Stomach (tissue), 9 donors: ENCODE data around the gene LDLR. TPM values are rescaled to one million over a fixed set of nuclear protein-coding genes. Genes with fewer than 3 reads are reported as not detected.
"Not testable (repeated sequence)": the region's sequence is repeated elsewhere in the genome, so short reads cannot be mapped to it uniquely, and the experiment has no call there.

Source experiments
- DNase-seq, 2 donors: peaks; one replicate each; pipeline versions ENCODE4 v3.0.0 to v3.0.0-alpha.2; 2013 to 2019
- H3K27ac ChIP-seq, 5 donors: fragments of 200-600 bp in 4 of 5; sonication (generic) in 4 of 5; one replicate each; pipeline ENCODE4 v1.5.1; 2013 to 2019; ENCODE audit warnings: mild to moderate bottlenecking in 1 of 5, moderate library complexity in 1 of 5
- H3K27me3 ChIP-seq, 3 donors: fragments of 200-600 bp; sonication (generic); one replicate each; pipeline ENCODE4 v1.5.1; 2017 to 2019; ENCODE audit warnings: mixed run types in 1 of 3
- H3K36me3 ChIP-seq, 4 donors: fragments of 200-600 bp; sonication (generic); 1 replicate in 3 of 4; 2 replicates in 1 of 4; pipeline ENCODE4 v1.5.1; 2016 to 2019
- H3K4me1 ChIP-seq, 4 donors: fragments of 200-600 bp; sonication (generic); one replicate each; pipeline ENCODE4 v1.5.1; 2016 to 2019
- H3K4me3 ChIP-seq, 4 donors: fragments of 200-600 bp; sonication (generic) in 3 of 4; one replicate each; pipeline ENCODE4 v1.5.1; 2016 to 2019; ENCODE audit warnings: mild to moderate bottlenecking in 1 of 4
- H3K9me3 ChIP-seq, 4 donors: fragments of 200-600 bp; sonication (generic); one replicate each; pipeline ENCODE4 v1.5.1; 2016 to 2019
- CTCF ChIP-seq, 7 experiments: fragments of 450-650 bp in 4 of 7; fragments of 200-600 bp in 3 of 7; sonication (generic) in 3 of 7; IDR thresholded peaks; one replicate each; pipeline ENCODE4 v1.5.1; 2016 to 2019; ENCODE audit warnings: antibody characterized with exemption in 7 of 7, control low read depth in 2 of 7, mild to moderate bottlenecking in 1 of 7
- EP300 ChIP-seq: sonication (generic); formaldehyde crosslinking; IDR thresholded peaks from one replicate; pipeline ENCODE4 v1.6.1; 2017; ENCODE audit warnings: antibody characterized with exemption
- POLR2A ChIP-seq, 4 donors: fragments of 450-650 bp; IDR thresholded peaks; one replicate each; pipeline ENCODE4 v1.6.1; 2016; ENCODE audit warnings: antibody characterized with exemption in 4 of 4, control low read depth in 2 of 4, mild to moderate bottlenecking in 1 of 4, moderate library complexity in 1 of 4
- POLR2AphosphoS5 ChIP-seq, 3 donors: sonication (generic); formaldehyde crosslinking; IDR thresholded peaks; one replicate each; pipeline ENCODE4 v1.6.1; 2016; ENCODE audit warnings: antibody characterized with exemption in 3 of 3
- WGBS, 5 donors: extraction: QIAGEN DNeasy Blood & Tissue Kit in 3 of 5; methylation state at CpG; one replicate each; pipeline versions ENCODE4 v1.1.5 to v1.1.7; 2013 to 2018; 5-methylcytosine and 5-hydroxymethylcytosine counted together
- intact Hi-C: fragments of 100-400 bp; cut with DNase I; formaldehyde crosslinking; loops from one replicate; pipeline ENCODE4 v1.15.1; 2023; ENCODE audit warnings: low total_unique reads
- polyA plus RNA-seq, 3 donors: library from polyadenylated mRNA; stranded (reverse); fragments of 200-250 nt; gene quantifications; one replicate each; pipeline ENCODE4 v1.2.3, GENCODE V29; 2013
- total RNA-seq, 5 donors: library from RNA; depleted of rRNA; stranded (reverse); fragments of >200 nt; gene quantifications; one replicate each; pipeline versions ENCODE4 v1.1.0 to v1.2.3, GENCODE V29; 2014 to 2016
- donor health status: healthy with polysubstance abuse.
- donor health status: Bipolar disorder and iron deficiency.
- donor health status: healthy.

Gene LDLR
- total and polyA plus RNA-seq, 8 donors, result 23.2 to 626 (median 87.2) TPM

- H3K27me3 ChIP-seq, result no peaks in the 10 kb centered on the region
- WGBS, 5 donors, result 82 to 92% (median 90%) methylated on average over 7 of the region's 7 CpGs
- H3K36me3 ChIP-seq, result peaks cover 61 to 87% (median 79%) of the 10 kb centered on the region in 4 donors
- H3K9me3 ChIP-seq, result no peaks in the 10 kb centered on the region
- H3K4me1 ChIP-seq, result peaks cover 13 to 30% (median 20%) of the 10 kb centered on the region in 4 donors
- H3K27ac ChIP-seq, result peak overlapping the region in 1 of 5 donors; percentile 48
- no peak for TF ChIP-seq CTCF (IDR thresholded peaks at IDR 0.05)
- intact Hi-C loops, result no loop called here
- no peak overlapping the region for H3K4me3 ChIP-seq
- DNase-seq, result no peak
Observed at GRCh38 chr19:11175920-11176319, 86.7 kb downstream of the LDLR start.

GRCh38 chr19:11176466-11177193, 87.4 kb downstream of the LDLR start:
- H3K27me3 ChIP-seq, result no peaks in the 10 kb centered on the region
- TF ChIP-seq CTCF (IDR thresholded peaks at IDR 0.05) (no peak), POLR2AphosphoS5 (IDR thresholded peaks at IDR 0.05) (no peak), EP300 (no peak), POLR2A (IDR thresholded peaks at IDR 0.05) (no peak)
- H3K27ac ChIP-seq, result no peak overlapping the region
- WGBS, 5 donors, result 89 to 96% (median 92%) methylated on average over 17 to 18 of the region's 18 CpGs
- H3K36me3 ChIP-seq, result peaks cover 57 to 80% (median 72%) of the 10 kb centered on the region in 4 donors
- H3K4me1 ChIP-seq, result peaks cover 17 to 36% (median 23%) of the 10 kb centered on the region in 4 donors
- DNase-seq, result no peak
- intact Hi-C loops, result no loop called here
- no peaks in the 10 kb centered on the region for H3K9me3 ChIP-seq
- no peak overlapping the region for H3K4me3 ChIP-seq

GRCh38 chr19:11177592-11177991, 88.3 kb downstream of the LDLR start:
- Histone ChIP-seq H3K36me3 (peaks cover 50 to 70% (median 66%) of the 10 kb centered on the region in 4 donors), H3K4me1 (peaks cover 17 to 38% (median 23%) of the 10 kb centered on the region in 4 donors)

GRCh38 chr19:11179145-11179465, 89.8 kb downstream of the LDLR start:
- H3K27me3 ChIP-seq, H3K9me3 ChIP-seq, DNase-seq, H3K4me3 ChIP-seq, intact Hi-C loops: not testable (repeated sequence)
- Histone ChIP-seq H3K36me3 (peaks cover 35 to 68% (median 57%) of the 10 kb centered on the region in 4 donors), H3K27ac (peak overlapping the region in 4 of 5 donors; percentile 61 to 94 (median 72)), H3K4me1 (peaks cover 21 to 48% (median 30%) of the 10 kb centered on the region in 4 donors)
- 84 to 92% (median 91%) methylated on average over 7 to 9 of the region's 9 CpGs for WGBS, 5 donors

More at GRCh38 chr19:11177592-11177991, 88.3 kb downstream of the LDLR start:
- Histone ChIP-seq H3K27ac (peak overlapping the region in 2 of 5 donors; percentile 68 to 94), H3K9me3 (no peaks in the 10 kb centered on the region), H3K27me3 (no peaks in the 10 kb centered on the region), H3K4me3 (no peak overlapping the region)
- DNase-seq, result no peak
- TF ChIP-seq POLR2AphosphoS5 (IDR thresholded peaks at IDR 0.05) (no peak), EP300 (no peak), CTCF (IDR thresholded peaks at IDR 0.05) (no peak), POLR2A (IDR thresholded peaks at IDR 0.05) (no peak)
- intact Hi-C loops, result no loop called here
- WGBS, 5 donors, result 88 to 93% (median 92%) methylated on average over 9 of the region's 9 CpGs

- no peaks in the 10 kb centered on the region for H3K9me3 ChIP-seq
- TF ChIP-seq EP300 (no peak), POLR2A (IDR thresholded peaks at IDR 0.05) (no peak), CTCF (IDR thresholded peaks at IDR 0.05) (no peak), POLR2AphosphoS5 (IDR thresholded peaks at IDR 0.05) (no peak)
- intact Hi-C loops, result no loop called here
- H3K27me3 ChIP-seq, result no peaks in the 10 kb centered on the region
- peak overlapping the region in 1 of 4 donors; percentile 9 for H3K4me3 ChIP-seq
- no peak for DNase-seq
- 45 to 64% (median 56%) methylated on average over 11 of the region's 11 CpGs for WGBS, 5 donors
- H3K36me3 ChIP-seq, result peaks cover 28 to 65% (median 50%) of the 10 kb centered on the region in 4 donors
- peak overlapping the region in 4 of 5 donors; percentile 61 to 94 (median 72) for H3K27ac ChIP-seq
- peaks cover 25 to 55% (median 37%) of the 10 kb centered on the region in 4 donors for H3K4me1 ChIP-seq
Observed at GRCh38 chr19:11179716-11180297, 90.5 kb downstream of the LDLR start.
